PFSK-1 (cell line): ENCODE measurements around the gene UTS2R.

ENCODE experiments used
- POLR2AphosphoS5 ChIP-seq: IDR thresholded peaks from 2 replicates; pipeline ENCODE4 v1.6.1; 2012; ENCODE audit warnings: low read depth, mild to moderate bottlenecking, control low read depth, low read length, moderate library complexity
- REST ChIP-seq, 2 experiments: IDR thresholded peaks; 2 replicates each; pipeline versions ENCODE4 v1.6.1 to v1.8.0; 2011 to 2012; ENCODE audit warnings: low read depth in 2 of 2, low read length in 2 of 2, control low read depth in 1 of 2, inconsistent platforms in 1 of 2, mild to moderate bottlenecking in 1 of 2, moderate library complexity in 1 of 2; ENCODE audit not compliant: insufficient read depth in 1 of 2
- SIN3A ChIP-seq: IDR thresholded peaks from 2 replicates; pipeline ENCODE4 v1.6.1; 2012; ENCODE audit warnings: mild to moderate bottlenecking, low read length, moderate library complexity, borderline replicate concordance; ENCODE audit not compliant: insufficient read depth

GRCh38 chr17:82415786-82416185 is 44.2 kb downstream of the UTS2R start:
- no peak for TF ChIP-seq REST (IDR thresholded peaks at IDR 0.05; ENCODE audit: insufficient read depth in 1 of 2, low read depth in 2 of 2, low read length in 2 of 2)
- TF ChIP-seq POLR2AphosphoS5: no peak
- TF ChIP-seq SIN3A: no peak
